GM19438 (cell line): ENCODE results near the gene RHOBTB3.
"Not testable (repeated sequence)": the region's sequence is repeated elsewhere in the genome, so short reads cannot be mapped to it uniquely, and the experiment has no call there.

Experiments used
- ATAC-seq: cut with Tn5 transposase; IDR thresholded peaks from one replicate; pipeline ENCODE4 v1.9.1; 2021; ENCODE audit warnings: low read depth; ENCODE audit not compliant: unreplicated experiment

RHOBTB3 gene

DNA sequence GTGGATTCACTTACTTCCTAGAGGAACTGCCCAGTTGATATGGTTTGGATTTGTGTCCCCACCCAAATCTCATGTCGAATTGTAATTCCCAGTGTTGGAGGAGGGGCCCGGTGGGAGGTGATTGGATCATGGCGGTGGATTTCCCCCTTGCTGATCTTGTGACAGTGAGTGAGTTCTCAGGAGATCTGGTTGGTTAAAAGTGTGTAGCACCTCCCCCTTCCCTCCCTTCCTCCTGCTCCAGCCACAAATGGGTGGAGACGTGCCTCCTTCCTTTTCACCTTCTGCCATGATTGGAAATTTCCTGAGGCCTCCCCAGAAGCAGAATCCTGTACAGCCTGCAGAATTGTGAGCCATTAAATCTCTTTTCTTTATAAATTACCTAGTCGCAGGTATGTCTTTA, 17.9 kb upstream of the RHOBTB3 start:
- ATAC-seq = not testable (repeated sequence)

DNA sequence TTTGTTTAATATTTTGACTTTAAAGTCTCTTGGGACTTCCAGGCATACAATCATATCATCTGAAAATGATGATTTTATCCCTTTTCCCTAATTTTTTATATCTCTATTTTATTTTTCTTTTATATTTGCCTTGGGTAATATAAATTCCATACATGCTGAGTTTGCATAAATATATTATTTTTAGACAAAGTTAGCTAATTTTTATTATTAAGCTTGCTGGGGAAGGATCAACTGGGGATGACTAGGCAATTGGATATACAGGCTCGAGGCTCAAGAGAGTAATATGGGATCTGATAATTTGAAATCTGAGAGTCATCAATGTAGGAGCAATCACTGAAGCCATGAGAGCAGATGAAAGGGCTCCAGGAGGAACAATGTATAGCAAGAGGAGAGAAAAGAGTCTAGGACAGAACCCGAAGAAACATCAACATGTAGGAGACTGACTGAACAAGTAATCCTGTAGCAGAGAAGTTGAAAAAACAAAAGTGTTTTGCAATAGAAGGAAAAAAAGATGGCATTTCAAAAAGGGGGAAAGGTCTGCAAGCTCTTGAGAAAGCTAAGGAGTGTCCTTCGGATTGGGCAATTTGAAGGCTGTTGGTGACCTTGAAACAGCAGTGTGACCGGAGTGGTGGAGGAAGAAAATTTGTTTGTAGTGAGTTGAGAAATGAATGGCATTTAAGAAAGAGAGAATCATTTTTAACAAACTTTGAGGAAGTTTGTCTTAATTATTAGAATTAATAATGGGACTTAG, 17.0 kb upstream of the RHOBTB3 start:
- no peak for ATAC-seq

DNA sequence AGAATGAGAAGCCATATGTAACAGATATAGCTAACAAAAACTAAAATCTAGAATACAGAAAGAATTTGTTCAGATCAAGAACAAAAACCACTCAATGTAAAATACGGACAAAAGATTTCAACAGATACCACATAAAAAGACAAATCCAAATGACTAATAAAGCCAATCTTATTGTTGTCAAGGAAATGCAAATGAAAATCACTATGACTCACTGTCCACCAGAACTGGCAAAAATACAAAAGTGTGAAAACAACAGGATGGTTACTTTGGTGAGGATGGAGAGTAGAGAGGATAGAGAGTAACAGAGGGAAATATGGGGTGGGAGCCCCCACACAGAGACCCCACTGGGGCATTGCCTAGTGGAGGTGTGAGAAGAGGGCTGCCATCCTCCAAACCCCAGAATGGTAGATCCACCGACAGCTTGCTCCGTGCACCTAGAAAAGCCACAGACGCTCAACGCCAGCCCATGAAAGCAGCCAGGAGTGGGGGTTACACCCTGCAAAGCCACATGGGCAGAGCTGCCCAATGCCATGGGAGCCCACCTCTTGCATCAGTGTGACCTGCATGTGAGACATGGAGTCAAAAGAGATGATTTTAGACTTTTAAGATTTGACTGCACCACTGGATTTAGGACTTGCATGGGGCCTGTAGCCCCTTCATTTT, 15.2 kb upstream of the RHOBTB3 start:
- no peak for ATAC-seq

DNA sequence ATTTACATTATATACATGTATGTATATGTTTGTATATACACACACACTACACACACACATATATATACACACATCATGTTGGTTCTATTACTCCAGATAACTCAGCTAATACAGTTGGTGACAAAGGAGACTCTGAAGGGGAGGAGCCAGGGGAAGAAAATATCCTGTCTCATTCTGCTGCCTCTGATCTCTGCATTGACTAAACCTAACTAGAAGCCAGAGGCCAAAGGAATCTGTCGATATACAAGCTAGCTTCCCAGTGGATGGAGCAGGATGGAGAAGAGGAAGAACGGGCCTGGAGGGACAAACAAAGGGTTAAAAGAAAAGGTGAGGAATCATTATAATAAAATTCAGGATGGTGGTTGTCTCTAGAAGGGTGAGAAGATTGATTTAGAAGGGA, 13.7 kb upstream of the RHOBTB3 start:
- ATAC-seq = no peak

DNA sequence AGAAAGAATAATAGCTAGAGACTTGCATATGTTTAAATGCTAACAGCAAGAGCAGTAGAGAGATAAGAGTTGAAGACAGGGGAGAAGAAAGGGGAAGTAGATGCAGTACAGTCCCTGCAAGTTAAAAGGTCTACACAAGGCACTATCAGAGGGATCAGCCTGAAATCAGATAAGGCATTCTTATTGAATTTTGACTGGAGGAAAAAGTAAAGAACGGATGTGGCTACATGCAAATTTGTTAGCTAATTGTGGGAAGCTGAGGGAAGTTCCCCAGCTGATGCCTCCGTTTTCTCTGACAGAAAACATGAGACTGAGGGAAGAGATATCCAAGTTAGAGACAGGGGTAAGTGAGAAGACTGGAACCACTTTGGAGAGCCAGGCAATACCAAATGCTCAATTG, 12.9 kb upstream of the RHOBTB3 start:
- peak; percentile 87 for ATAC-seq

DNA sequence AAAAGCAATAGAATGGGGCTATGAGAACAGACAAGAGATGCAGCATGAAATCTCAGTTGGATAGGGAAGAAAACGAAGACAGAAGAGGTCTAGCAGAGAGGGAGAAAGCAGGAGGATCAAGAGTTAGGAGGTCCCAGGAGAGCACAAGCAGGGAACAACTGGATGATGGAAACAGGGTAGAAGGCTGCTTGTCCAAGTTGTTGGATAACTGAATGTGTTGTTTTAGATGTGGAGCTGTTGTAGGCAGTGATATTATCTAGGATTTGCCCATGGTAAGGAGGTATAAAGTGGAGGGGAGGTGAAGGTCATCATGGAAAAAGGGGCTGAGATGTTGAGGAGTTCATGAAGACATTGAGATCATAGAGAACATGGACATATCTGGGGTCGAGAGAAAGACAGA, 12.4 kb upstream of the RHOBTB3 start:
- ATAC-seq = no peak

DNA sequence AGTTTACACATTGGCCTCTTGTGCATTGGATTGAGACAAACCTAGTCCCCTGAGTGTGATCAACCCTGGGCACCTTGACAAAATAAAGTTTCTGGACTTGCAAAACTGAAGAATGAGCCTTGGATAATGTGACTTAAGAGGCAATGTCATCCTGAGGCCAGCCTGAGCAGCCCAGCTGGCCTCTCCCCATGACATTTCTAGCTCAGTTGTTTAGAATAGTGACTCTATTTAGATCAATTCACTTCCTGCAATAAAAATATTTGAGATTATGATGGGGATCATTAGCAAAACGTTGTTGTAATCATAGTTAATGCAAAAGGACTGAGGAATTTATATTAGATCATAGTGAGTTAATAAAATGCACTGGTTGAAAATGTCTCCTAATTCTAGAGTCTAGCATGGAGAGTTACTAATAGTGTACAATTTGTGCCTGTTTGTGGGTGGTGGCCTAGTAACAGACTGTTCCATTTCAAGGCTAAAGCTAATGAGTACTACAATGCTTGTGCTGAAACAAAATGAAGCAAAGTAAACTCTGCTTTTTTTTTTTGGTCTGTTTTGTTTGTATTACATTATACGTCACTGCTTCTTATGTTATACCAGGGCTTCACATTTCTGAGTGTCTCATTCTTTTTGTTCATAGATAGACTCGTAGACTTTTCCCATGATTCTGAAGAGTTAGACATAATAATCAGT, 10.9 kb upstream of the RHOBTB3 start:
- ATAC-seq = no peak

DNA sequence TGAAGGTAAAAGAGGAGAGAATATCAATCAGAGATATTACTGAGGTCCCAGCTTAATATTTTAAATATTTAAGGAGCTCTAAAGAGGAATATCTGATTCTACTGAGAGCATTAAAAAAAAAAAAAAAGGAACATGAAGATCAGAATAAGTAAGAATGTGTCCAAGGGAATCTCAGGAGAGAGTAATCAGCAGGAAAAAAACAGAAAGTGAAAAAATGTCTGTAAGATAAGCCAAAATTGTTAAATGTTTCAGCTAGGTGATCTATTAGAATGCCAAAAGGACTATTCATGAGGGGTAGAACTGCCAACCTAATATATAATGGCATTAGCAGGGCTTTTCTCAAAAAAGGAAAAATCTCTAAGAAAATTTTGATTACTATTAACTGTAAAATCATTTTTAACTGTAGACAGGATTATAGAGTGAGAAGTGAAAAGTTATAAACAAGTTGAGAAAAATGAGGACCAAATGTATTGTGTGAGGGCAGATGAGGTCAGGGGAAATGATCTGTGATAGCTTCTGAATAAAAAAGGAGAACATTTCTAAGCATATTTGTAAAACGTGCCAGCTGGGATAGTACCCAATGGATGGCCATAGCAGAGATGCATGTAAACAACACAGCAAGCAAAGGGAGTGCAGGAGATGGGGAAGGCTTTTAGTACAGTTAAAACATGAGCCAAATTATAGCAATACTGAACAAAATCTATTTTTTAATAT, 9.4 kb upstream of the RHOBTB3 start:
- ATAC-seq = no peak

DNA sequence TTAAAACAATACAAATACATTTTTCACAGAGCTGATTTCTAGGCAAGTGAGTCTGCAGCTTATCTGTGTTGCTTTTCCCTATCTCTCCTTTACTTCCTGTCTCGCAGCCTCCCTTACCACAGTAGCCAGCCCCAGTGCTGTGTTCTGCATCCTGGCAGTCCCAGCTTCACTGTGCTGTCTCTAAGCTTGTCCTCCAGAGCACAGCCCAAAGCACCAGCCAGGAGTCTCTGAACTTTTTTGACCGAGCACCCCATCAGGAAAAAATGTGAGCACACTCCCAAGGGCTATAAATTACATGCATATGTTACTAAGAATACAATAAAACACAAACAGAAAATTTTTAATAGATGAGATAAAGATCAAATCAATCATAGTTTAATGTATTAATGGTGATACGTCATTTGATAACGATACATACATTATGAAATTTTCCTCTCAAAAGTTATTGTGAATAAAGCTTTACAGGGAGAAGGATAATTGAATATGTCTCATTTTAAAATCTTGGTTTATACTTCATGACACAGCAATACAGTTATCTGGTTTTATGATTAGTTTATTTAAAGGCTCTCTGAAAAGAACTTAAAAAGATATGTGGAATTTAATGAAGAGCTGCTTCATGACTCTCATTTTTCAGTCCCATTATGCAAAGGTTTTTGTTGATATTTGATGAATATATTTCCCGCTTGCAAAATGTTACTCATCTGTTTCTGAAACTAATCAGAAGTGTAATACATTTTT, 7.3 kb upstream of the RHOBTB3 start:
- ATAC-seq = no peak

DNA sequence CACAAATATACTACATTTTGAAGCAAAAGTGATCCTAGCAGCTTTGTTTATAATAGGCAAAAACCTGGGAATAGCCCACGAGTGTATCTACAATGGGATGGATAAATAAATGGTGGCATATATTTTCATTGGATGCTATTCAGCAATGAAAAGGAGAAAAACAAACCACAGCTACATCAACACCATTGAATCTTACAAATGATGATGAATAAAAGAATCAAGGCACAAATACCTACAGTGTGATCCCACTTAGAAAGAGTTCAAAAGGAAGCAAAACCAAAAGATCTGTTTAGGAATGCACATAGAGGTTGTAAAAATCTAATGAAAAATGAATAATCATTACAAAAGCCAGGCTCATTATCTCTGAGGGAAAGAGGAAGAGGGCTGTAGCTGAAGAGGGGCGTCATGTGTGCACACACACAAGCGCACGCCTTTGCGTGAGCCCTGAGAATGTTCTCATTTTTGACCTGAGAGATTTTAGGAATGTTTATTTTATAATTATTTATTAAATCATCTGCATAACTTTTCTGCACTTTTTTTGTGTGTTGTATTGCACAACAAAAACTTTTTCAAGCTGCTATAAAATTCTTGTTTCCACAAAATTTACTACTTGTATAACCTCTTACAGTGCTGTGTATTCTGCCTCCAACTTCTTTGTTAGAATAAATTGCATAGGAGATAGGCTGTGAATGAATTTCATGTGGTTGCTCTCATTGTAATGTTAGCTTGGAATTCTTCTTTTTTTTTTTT, 5.9 kb upstream of the RHOBTB3 start:
- ATAC-seq = no peak

DNA sequence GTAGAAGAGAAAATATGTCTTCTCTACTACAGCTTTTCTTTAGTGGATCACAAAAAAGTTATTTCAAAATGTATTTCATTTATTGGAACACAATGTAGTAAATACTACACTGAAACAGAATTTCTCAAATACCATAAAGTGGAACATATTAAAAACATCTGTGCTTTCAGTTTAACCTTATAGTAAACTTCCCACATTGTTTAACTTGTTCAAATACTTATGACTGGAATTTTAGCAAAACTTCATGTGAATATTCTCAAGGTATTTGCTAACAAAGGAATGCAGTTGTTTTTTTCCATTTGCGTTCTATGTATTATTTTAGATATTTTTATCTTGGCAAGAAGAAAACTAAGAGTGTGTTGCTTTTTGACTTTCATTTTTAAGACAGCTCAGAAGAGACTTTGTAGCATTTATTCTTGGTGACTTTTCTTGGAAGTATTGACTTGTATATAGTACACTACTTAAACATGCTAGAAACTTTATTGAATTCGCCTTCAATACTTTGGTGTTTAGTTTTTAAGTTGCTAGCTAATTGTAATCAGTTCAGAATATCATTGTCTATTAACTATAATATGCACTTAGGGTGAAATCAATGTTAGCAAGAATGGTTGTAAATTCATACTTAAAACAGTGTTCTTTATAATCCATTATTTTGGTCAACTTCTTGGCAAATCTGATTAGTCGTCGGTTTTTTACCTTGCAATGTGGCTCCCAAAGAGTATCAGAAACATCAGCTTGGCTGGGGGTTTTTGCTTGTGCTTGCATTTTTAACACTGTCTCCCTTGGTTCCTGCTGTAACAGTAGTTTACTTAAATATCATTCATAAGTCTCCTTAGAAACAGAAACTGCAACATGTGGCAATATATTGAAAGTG, 5.0 kb upstream of the RHOBTB3 start:
- ATAC-seq = no peak

DNA sequence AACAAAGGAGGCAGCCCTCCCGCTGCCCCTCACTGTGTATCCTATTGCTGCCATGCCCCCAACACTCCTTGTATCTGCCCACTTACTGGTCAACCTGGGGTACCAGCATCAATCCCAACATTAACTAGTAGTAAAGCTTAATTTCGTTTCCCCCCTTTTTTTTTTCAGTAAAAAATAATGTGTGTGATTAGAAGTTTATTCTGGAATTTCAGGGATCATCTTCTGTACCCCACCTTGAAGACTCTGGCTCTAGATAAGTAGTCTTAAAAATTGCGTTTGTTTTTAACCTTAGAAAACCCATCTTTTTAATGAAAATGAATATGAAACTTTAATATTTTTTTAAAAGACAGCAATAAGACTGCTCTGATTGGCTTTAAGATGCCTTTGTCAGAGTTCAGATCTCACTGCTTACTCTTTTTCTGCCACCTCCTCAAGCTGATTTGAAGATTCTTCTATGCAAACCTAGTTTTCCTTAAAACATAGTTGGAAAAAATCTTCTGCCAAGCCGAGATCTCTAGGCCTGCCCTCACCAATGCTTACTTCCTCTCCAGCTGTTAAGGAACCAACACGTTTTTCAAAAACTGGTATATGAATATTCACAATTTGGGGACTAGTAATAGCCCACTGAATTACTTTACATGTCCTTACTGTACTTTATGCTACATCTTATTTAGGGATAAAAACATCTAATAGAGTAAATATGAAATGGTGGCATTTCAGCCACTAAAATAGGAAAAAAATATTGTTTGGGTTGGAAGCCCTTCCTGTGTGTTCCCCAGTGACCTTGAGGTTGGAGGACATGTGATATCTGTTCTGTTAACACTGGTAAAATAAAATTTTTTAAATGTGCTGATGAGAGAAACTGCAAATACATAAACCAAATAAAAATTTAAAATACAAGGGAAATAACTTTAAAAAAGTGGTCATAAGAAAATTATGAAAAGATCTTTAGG, 4.0 kb upstream of the RHOBTB3 start:
- ATAC-seq = no peak

DNA sequence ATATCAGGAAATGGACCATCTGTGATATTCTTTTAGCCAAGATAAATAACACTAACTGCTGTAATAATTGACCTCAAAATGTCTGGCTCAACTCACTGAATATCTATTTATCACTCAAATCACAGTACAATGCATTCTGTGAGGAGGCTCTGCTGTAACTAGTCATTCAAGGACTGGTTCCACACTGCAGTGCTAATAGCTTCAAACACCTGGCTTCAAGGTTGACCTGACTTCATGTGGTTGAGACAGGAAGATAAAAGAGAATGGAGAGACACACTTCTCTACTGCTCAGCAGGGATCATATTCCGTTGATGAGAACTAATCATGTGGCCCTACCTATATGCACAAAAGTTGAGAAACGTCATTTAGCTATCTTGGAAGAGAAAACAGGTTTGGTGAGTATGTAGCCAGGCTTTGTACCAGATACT, 3.4 kb upstream of the RHOBTB3 start:
- ATAC-seq = peak; percentile 31

DNA sequence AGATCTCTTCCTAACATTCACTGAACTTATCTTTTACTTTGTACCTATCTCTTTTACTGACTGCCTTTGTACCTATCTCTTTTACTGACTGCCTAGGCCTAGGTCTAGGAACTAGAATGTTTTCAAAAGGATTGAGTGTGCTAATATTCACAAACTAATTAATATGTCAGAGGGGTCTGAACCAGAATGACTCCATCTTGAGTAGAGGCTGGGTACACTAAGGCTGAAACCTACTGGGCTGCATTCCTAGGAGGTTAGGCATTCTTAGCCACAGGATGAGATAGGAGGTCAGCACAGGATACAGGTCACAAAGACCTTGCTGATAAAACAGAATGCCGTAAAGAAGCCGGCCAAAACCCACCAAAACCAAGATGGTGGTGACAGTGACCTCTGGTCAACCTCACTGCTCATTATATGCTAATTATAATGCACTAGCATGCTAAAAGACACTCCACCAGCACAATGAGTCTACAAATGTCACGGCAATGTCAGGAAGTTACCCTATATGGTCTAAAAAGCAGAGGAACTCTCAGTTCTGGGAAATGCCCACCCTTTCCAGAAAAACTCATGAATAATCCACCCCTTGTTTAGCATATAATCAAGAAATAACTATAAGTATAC, 2.5 kb upstream of the RHOBTB3 start:
- no peak for ATAC-seq

DNA sequence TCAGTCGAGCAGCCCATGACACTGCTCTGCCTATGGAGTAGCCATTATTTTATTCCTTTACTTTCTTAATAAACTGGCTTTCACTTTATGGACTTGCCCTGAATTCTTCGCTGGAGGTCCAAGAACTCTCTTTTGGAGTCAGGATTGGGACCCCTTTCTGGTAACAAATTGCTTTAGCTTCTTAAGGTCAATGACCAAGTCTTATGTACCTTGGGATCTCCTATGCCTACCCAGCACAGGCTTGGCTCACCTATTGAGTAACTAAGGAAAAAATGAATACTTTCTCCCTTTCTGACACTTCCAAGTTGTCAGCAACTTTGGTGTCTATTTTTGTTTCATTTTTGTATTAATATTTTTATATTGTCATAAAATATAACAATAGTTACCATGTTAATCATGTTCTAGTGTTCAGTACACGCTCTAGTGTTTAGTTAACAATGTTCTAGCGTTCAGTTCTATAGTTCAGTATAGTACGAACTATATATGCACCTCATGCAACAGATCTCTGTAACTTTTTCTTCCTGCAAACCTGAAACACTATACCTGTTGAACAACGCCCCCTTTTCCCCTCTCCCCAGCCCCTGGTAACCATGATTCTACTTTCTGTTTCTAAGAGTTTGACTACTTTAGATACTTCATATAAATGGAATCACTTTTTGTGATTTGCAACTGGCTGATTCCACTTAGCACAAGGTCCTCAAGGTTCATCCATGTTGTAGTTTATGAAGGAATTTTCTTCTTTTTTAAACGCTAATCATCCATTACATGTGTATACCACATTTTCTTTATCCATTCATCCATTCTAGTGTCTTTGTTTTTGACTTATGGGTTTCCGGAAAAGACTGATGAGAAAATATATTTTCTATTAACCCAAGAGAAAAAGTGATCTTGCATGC, 1.8 kb upstream of the RHOBTB3 start:
- ATAC-seq = no peak

DNA sequence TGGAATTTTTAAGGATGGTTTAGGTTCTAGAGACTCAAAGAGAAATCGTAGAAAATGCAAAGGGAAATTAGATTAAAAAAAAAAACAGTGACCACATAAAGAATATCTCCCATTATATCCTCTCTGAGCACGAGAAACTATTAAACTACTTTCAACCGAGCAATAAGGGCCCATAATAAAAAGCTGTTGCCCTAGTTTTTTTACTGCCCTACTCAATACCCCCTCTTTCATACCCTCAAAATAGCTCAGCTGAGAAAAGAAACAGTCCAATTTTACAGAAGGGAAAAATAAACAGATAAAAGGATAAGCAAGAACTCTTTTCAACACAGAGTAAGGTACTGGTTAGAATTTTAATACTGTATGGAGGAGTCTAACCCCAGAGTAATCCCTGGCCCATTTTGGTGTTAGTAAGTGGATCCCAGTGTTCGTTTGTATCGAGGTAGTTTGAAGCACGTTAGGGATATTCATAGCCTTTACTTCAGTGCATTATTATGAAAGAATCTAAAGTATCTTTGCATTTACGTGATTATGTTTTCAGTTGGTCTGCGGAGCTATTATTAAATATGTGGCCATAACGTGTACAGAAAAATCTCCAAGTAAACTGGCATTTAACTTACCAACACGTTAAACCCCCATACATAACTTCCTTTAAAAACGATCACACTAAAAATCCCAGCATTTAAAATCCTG, 980 bp upstream of the RHOBTB3 start:
- no peak for ATAC-seq
